ENCODE measurements around the gene IP6K1. TPM values are rescaled to one million over a fixed set of nuclear protein-coding genes. Genes with fewer than 3 reads are reported as not detected.

Gene IP6K1
- total and polyA plus RNA-seq, 7 donors, result 13.8 to 37.1 (median 29.1) TPM

GRCh38 chr3:49723628-49724551, 62.5 kb downstream of the IP6K1 start, which contains the start of gene GMPPB:
GMPPB (minus strand) TSS chr3:49723951; CDS start chr3:49723726, 225 bp downstream.
- H3K9me3 ChIP-seq, result no peaks in the 10 kb centered on the region
- H3K36me3 ChIP-seq, result peaks cover 20 to 53% (median 27%) of the 10 kb centered on the region in 4 donors
- intact Hi-C loops (cut with DNase I), result loop anchor here (5.0 kb wide), 1 partner anchor 63 kb away; the partner anchor contains the start of gene IP6K1

GRCh38 chr3:49723296-49723627, 63.1 kb downstream of the IP6K1 start:
- no peaks in the 10 kb centered on the region for H3K27me3 ChIP-seq
- DNase-seq, result peak; percentile 86
- peak overlapping the region; percentile 92 to 96 (median 94) for H3K27ac ChIP-seq
- peaks cover 20 to 52% (median 26%) of the 10 kb centered on the region in 4 donors for H3K36me3 ChIP-seq
- 0 to 1% methylated on average over 20 of the region's 20 CpGs for WGBS, 2 donors
- H3K9me3 ChIP-seq, result no peaks in the 10 kb centered on the region
- intact Hi-C loops (cut with DNase I), result loop anchor here (5.0 kb wide), 1 partner anchor 64 kb away; the partner anchor contains the start of gene IP6K1
- peak overlapping the region; percentile 90 to 99 (median 93) for H3K4me3 ChIP-seq
- TF ChIP-seq EP300 (IDR thresholded peaks at IDR 0.05) (no peak), POLR2AphosphoS5 (IDR thresholded peaks at IDR 0.05) (no peak), CTCF (IDR thresholded peaks at IDR 0.05) (no peak), POLR2A (IDR thresholded peaks at IDR 0.05) (no peak)
- peaks cover 0 to 52% (median 39%) of the 10 kb centered on the region in 4 donors for H3K4me1 ChIP-seq

More at GRCh38 chr3:49723628-49724551, 62.5 kb downstream of the IP6K1 start, which contains the start of gene GMPPB:
- peaks cover 0 to 45% (median 33%) of the 10 kb centered on the region in 4 donors for H3K4me1 ChIP-seq
- peak; percentile 98 for DNase-seq
- 0% methylated on average over 102 of the region's 102 CpGs for WGBS, 2 donors
- peak within 1 kb of the TSS; percentile 92 to 96 (median 94) for H3K27ac ChIP-seq
- TF ChIP-seq EP300 (IDR thresholded peaks at IDR 0.05), result no peak
- peak; percentile 68 to 94 (median 81) for TF ChIP-seq POLR2AphosphoS5 (IDR thresholded peaks at IDR 0.05)
- TF ChIP-seq POLR2A (IDR thresholded peaks at IDR 0.05), result peak; percentile 41 to 54
- no peak for TF ChIP-seq CTCF (IDR thresholded peaks at IDR 0.05)
- H3K4me3 ChIP-seq, result peak within 1 kb of the TSS; percentile 90 to 99 (median 93)
- H3K27me3 ChIP-seq, result no peaks in the 10 kb centered on the region

- intact Hi-C loops (cut with DNase I), result loop anchor here (5.0 kb wide), 1 partner anchor 64 kb away; the partner anchor contains the start of gene IP6K1
- 47 to 71% methylated on average over 8 of the region's 8 CpGs for WGBS, 2 donors
- TF ChIP-seq POLR2AphosphoS5 (IDR thresholded peaks at IDR 0.05), result no peak
- TF ChIP-seq EP300 (IDR thresholded peaks at IDR 0.05), result no peak
- no peak for TF ChIP-seq CTCF (IDR thresholded peaks at IDR 0.05)
- Histone ChIP-seq H3K4me3 (peak overlapping the region; percentile 90 to 99 (median 93)), H3K27ac (peak overlapping the region; percentile 92 to 96 (median 94)), H3K36me3 (peaks cover 17 to 48% (median 24%) of the 10 kb centered on the region in 4 donors), H3K9me3 (no peaks in the 10 kb centered on the region), H3K4me1 (peaks cover 0 to 53% (median 41%) of the 10 kb centered on the region in 4 donors), H3K27me3 (no peaks in the 10 kb centered on the region)
- DNase-seq, result no peak
These were observed 63.4 kb downstream of the IP6K1 start for GRCh38 chr3:49722896-49723295.

DNA sequence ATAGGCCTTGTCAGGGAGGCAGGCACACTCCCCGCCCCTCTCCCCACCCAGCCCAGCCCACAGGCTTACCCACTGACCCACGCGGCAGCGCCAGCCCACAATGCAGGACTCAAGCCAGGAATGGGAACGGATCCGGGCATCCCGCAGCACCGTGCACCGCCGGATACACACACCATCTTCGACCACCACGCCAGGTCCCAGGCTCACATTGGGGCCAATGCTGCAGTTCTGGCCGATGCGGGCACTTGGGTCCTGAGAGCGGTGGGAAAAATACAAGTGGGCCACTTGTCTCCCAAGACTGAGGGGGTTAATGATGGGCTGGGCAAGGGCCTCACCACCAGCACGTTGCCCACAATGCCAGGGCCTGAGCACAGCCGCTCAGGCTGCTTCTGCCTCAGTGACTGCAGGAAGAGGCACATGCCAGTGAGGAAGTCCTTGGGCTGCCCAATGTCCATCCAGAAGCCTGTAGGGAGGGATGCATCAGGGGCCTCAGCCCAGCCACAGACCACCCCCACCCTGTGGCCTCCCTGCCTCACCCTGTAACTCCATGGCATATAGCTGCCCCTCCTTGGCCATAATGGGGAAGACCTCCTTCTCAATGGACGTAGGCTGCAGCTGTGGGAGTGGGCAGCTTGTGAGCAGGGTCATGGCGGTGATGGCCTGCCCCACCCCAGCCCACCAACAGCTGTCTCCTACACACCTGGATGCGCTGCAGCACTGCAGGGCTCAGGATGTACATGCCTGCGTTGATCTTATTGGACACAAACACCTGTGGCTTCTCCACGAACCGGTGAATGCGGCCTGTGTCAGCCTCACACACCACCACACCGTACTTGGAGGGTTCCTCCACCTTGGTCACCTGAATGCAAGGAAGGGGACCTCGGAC, 64.2 kb downstream of the IP6K1 start:
- Histone ChIP-seq H3K27ac (peak overlapping the region in 3 of 4 donors; percentile 94 to 96 (median 95)), H3K4me1 (peaks cover 0 to 53% (median 41%) of the 10 kb centered on the region in 4 donors), H3K27me3 (no peaks in the 10 kb centered on the region), H3K4me3 (peak overlapping the region in 1 of 4 donors; percentile 95), H3K36me3 (peaks cover 10 to 40% (median 16%) of the 10 kb centered on the region in 4 donors), H3K9me3 (no peaks in the 10 kb centered on the region)
- intact Hi-C loops (cut with DNase I), result loop anchor here (5.0 kb wide), 1 partner anchor 65 kb away; the partner anchor contains the start of gene IP6K1
- 85 to 92% methylated on average over 26 of the region's 26 CpGs for WGBS, 2 donors
- DNase-seq, result peak; percentile 62
- TF ChIP-seq EP300 (IDR thresholded peaks at IDR 0.05) (no peak), POLR2AphosphoS5 (IDR thresholded peaks at IDR 0.05) (no peak), CTCF (IDR thresholded peaks at IDR 0.05) (no peak), POLR2A (IDR thresholded peaks at IDR 0.05) (no peak)

Data from sigmoid colon (tissue), 7 donors.